M059J (cell line): ENCODE data around the gene SMIM20. TPM values are rescaled to one million over a fixed set of nuclear protein-coding genes. Genes with fewer than 3 reads are reported as not detected.
"Not testable (repeated sequence)": the region's sequence is repeated elsewhere in the genome, so short reads cannot be mapped to it uniquely, and the experiment has no call there.

Source experiments
- DNase-seq: peaks from one replicate; pipeline ENCODE4 v3.0.0-alpha.2; 2012; ENCODE audit warnings: low read depth
- total RNA-seq: library from RNA; depleted of rRNA; stranded (reverse); fragments of >200 nt; shearing (Covaris generic); gene quantifications from 2 replicates; pipeline ENCODE4 v1.2.3, GENCODE V29; 2014

Gene SMIM20
- total RNA-seq, 1 experiment from 2014 or later, result 54.1 TPM

DNA sequence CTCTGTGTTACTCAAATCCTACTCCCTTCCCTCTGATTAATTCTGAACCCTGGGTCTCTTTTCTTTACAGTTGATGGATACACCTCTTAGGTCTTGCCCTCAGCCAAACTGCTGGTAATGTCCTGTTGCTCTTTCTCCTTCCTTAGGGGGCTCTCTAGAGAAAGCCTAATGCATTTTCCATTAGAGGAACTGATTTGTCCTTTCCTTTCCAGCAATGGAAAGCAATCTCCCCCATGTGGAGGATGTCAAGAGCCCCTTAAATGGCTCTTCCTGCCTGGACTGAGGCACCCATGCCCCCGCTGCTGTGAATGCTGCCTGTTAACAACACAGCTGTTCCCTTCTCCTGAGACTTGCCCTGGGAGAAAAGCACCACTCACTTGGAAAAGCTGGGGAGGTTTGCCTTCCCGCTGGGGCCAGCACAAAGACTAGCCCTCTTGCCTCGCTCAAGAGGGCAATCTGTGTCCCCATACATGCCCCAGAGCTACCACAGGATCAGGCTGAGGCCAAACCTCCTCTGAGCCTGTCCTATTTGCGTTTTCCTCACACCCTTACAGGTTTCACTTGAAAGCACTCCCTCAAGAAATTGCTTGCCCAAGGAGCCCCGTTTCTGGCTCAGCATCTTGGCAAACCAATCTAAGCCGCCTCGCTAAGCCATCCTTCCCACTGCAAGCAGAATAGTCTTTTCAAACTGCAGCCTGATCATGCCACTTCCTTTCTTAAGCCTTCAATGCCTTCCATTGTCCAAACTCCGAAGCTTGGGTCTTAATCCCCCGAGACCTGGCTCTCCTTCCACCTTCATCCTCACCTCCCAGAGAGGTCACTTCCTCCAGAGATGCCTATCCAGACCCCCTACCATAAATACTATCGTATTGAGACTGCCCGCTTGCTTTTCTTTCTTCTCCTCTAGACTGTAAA, 23.2 kb upstream of the SMIM20 start:
- no peak for DNase-seq

DNA sequence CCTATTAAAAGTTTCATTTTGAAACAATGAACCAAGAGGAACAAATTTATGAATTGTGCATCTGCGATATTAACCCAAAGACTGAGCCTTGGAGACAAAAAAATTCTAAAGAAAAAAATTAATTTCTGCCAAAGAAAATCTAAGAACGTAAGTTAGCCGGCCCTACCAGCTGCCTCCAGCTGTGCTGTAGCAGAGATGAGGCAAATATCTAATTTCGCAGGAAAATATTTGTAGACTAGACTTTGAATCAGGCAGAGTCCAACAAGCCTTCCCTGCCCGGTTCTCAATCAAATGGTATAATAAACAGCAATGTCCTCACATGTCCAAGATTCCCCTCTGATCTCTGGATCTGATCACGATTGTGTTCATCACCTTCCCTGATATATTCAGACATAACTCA, 21.2 kb upstream of the SMIM20 start:
- no peak for DNase-seq

GRCh38 chr4:25896776-25897539, 17.1 kb upstream of the SMIM20 start:
- DNase-seq, result no peak

- DNase-seq, result peak; percentile 42
These were observed 13.7 kb upstream of the SMIM20 start for GRCh38 chr4:25900310-25900709.

- peak; percentile 12 for DNase-seq
These were observed 13.0 kb upstream of the SMIM20 start for GRCh38 chr4:25901030-25901430.

DNA sequence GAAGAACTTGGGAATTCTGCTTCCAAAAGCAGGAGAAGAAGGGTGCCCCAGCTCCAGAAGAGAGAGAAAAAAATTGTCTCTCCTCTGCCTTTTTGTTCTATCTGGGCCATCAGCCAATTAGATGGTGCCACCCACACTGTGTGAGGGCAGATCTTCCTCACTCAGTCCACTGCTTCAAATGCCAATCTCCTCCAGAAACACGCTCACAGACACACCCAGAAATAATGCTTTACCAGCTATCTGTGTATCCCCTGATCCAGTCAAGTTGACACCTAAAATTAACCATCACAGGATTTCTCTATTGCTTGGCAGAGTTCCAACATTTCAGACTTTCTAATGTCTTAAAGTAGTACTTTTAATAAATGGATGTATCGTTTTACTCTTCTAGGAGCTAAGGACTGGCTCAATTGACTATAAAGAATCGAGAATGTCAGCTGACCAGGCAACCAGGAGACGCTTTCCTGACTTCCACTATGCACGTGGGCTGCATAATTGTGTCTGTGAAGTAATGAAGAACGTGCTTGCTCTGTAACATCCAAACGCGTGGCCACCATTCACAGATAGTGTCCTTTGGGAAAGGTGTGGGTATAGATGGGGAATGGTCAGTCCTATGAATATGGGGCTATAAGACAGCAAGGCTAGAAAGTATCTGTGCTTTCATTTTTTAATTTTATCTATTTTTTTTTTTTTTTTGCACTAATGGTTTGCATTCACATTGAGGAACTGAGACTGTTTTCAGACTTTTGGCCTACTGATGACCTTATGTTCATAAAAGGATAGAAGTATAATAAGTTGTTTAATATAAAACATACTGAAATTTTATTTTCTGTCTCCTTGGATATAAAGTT, 9.9 kb upstream of the SMIM20 start:
- DNase-seq, result peak; percentile 19

DNA sequence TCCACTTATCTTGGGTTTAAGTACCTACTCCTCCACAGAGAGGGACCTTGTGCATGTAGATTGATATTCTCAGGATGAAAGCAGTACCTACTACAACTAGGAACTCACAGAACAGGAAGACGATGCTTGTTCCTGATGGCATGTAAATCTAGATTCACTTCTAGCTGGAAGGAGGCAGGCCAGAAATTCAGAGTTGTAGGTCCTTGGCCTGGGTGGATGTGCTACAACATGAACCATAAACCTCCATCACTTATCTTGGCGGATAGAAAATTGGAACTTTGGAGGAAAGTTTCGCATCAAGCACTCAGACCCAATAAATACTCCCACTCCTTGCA, 9.3 kb upstream of the SMIM20 start:
- DNase-seq, result no peak

DNA sequence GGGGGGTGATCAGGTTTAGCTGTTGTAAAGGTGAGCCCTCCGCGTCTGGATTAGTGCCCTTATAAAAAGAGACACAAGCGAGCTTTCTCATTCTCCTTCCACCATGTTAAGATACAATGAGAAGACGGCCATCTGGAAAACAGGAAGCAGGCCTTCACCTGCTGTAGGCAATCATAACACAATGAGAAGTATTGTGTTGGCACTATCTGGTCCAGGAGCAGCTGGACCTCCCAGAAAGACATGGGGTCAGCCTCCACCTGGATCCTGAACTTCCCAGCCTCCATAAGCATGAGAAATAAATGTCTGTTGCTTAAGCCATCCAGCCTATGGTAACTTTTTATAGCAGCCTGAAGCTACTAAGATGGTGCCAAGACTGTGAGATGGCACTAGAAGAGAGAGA, 8.6 kb upstream of the SMIM20 start:
- no peak for DNase-seq

DNA sequence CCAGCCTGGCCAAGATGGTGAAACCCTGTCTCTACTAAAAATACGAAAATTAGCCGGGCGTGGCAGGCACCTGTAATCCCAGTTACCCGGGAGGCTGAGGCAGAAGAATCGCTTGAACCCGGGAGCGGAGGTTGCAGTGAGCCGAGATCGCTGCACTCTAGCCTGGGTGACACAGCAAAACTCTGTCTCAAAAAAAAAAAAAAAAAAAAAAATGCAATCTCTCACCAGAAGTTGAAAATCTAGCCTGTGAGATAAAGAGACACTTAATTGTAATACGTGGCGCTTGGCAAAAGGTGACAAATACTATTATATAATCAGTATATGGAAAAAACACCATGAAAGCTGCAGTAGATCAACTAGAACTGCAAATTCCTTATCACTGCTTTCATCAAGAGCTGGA, 7.9 kb upstream of the SMIM20 start:
- not testable (repeated sequence) for DNase-seq

DNA sequence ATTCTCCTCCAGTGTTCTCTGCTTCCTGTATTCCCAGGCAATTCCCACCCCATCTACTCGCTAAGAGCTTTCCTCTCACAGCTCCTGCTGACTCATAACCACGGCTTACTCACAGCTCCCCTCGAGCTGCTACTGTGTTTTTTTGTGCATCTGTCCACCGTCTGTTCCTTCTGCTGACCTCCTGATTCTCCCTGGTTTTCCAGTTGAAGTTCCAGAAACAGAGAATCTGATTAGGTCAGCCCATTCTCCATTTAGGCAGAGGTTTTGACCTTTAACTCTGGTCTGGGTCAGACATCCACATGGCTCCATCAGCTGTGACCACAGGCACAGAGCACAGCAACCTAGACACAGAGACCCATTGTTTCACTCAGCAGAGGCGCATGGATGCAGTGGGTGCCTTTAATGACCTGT, 5.5 kb upstream of the SMIM20 start:
- peak; percentile 94 for DNase-seq

DNA sequence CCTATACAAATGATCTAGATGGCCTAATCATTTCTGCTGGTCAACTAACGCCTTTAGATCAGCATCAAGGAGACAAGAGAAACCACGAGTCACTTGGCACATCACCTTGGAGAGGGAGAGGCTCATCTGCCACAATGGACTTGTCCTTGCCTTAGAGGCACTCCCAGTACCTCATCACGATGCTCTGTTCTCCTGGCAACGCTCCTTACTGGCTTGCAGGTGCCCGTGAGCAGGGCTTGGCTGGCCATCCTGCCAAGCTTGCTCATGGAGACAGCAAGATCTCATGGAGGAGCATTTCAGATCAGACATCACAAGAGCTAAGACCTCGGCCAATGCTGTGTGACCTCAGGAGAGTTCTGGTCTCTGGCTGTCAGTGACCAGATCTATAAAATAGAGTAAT, 2.7 kb upstream of the SMIM20 start:
- no peak for DNase-seq

DNA sequence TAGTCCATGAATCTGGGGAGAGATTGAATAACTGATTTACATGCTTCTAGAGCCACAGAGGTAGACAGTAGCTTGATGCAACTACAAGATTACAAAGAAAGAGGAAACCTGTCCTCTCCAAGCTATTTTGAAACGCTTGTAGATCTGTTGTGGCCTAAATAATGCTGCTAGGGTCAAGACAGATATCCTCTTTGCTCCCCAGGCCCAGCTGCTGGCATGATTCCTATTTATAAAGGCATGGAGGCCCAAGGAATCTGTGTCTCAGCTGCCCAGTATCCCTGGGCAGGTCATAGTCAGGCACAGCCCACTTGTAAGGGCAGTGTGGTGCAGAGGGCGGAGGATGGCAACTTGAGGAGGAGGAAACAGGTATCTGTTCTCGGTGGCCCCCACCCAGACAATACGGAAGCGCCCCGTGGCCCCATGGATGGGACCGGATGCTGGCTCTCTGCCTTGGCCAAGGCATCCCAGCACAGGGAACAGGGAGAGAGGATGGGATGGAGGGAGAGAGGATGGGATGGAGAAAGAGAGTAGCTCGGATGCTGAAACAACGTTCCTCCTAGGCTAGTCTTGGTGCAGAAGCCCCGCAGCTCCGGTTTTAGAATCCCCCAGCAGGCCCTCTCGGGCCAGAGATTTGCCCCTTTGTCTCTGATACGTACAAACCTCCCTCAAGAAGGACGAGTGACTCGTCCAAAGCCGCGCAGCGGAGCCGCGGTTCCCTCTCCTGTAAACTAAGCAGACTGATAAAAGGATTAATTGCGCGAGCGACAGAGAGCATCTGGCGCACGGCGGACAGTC, 767 bp upstream of the SMIM20 start:
- DNase-seq, result no peak

GRCh38 chr4:25914670-25915352, 791 bp downstream of the SMIM20 start:
- no peak for DNase-seq

GRCh38 chr4:25915353-25915705, 1.3 kb downstream of the SMIM20 start:
- DNase-seq, result no peak

- DNase-seq, result no peak
These were observed 2.9 kb downstream of the SMIM20 start for GRCh38 chr4:25916870-25917269.

- DNase-seq, result no peak
These were observed 5.7 kb downstream of the SMIM20 start for GRCh38 chr4:25919676-25920075.

GRCh38 chr4:25921922-25922321, 7.9 kb downstream of the SMIM20 start:
- DNase-seq, result no peak

GRCh38 chr4:25922812-25923369, 8.9 kb downstream of the SMIM20 start:
- DNase-seq, result no peak

GRCh38 chr4:25923745-25924144, 9.7 kb downstream of the SMIM20 start:
- DNase-seq, result no peak

- peak; percentile 37 for DNase-seq
These were observed 11.6 kb downstream of the SMIM20 start for GRCh38 chr4:25925486-25926201.
